ENCODE data around the gene CORO1C. TPM values are rescaled to one million over a fixed set of nuclear protein-coding genes. Genes with fewer than 3 reads are reported as not detected.
"Not testable (repeated sequence)": the region's sequence is repeated elsewhere in the genome, so short reads cannot be mapped to it uniquely, and the experiment has no call there.

CORO1C gene
- total RNA-seq, 1 donor from 2014 or later = 171 TPM

DNA sequence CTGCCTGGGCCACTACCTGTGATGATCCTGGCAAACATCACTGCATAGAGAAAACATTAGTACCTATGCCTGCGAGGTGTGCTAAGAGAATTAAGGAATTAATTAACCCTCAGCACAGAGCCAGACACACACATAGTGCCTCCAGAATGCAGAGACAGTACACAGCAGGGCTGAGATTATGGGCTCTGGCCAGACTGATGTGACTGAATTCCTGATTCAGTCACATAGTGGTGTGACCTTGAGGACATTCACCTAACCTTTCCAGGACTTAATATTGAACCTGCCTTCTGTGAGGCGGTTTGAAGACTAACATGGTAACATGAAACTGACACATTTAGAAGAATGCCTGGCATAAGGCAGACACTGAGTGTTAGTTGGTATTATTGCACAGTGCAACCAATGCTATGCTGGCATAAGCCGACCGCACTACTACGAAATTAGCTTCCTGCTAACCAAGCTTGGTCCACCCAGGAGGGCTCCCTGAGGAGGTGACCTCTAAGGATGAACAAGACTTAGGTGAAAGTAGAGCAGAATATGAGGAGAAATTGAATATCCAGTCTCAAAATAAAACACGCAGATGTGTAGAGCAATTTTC is 65.6 kb downstream of the CORO1C start:
- TF ChIP-seq, protein P1, sequence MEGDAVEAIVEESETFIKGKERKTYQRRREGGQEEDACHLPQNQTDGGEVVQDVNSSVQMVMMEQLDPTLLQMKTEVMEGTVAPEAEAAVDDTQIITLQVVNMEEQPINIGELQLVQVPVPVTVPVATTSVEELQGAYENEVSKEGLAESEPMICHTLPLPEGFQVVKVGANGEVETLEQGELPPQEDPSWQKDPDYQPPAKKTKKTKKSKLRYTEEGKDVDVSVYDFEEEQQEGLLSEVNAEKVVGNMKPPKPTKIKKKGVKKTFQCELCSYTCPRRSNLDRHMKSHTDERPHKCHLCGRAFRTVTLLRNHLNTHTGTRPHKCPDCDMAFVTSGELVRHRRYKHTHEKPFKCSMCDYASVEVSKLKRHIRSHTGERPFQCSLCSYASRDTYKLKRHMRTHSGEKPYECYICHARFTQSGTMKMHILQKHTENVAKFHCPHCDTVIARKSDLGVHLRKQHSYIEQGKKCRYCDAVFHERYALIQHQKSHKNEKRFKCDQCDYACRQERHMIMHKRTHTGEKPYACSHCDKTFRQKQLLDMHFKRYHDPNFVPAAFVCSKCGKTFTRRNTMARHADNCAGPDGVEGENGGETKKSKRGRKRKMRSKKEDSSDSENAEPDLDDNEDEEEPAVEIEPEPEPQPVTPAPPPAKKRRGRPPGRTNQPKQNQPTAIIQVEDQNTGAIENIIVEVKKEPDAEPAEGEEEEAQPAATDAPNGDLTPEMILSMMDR (conservative IDR thresholded peaks at IDR 0.05) = no peak
- Mint-ChIP-seq H3K36me3 (ENCODE audit: low read depth) (peaks cover 7% of the 10 kb centered on the region), H3K27ac (ENCODE audit: unreplicated experiment) (peak overlapping the region; percentile 78), H3K4me1 (peaks cover 48% of the 10 kb centered on the region), H3K27me3 (ENCODE audit: low read depth) (no peaks in the 10 kb centered on the region), H3K9me3 (no peaks in the 10 kb centered on the region), H3K4me3 (no peak overlapping the region)
- DNase-seq (ENCODE audit: low read depth, low spot score) = no peak

DNA sequence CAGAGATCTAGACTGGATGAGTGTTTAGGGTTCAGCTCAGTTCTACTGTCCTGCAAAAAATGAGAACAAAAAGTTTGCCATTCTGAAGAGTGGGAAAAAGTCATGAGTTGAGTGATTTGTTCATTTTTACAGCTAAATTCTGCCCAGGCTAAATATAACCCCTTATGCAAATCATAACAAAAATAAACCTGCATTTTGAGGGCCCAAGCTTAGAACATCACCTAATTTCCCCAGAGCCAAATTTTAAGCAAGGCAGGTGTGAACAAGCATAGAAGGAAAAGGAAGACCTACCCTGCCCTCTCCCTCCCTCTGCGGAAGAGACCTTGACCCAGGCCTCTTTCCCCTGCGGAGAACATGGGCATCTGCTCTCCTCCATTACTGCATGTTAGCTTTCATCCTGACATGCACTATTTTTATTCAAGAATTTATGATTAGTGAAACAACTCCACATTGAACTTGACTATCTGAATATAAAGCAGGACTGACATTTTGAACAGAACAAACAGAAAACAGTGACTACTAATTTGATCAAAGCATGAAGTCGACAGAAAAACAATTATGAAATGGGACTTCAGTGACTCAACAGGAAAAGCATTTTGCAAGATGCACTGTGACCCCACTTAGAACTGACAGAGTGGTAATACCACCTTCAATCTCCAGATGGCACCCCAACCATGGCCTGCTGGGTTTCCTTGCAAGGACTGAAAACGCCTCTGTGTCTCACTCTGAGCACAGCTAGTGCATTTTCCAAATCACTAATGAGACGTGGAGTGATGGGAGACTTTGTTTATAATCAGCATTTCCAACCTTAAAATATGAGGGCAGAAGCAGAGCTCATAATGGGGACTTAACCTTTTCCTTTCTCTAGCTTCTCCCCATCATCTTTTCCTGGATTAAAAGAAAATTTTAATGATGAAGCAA is 66.7 kb downstream of the CORO1C start:
- no peaks in the 10 kb centered on the region for H3K27me3 Mint-ChIP-seq (ENCODE audit: low read depth)
- no peak overlapping the region for H3K4me3 Mint-ChIP-seq
- peaks cover 7% of the 10 kb centered on the region for H3K36me3 Mint-ChIP-seq (ENCODE audit: low read depth)
- TF ChIP-seq, protein P1 (conservative IDR thresholded peaks at IDR 0.05) = peak; percentile 95
- peak; percentile 81 for DNase-seq (ENCODE audit: low read depth, low spot score)
- no peaks in the 10 kb centered on the region for H3K9me3 Mint-ChIP-seq
- peaks cover 46% of the 10 kb centered on the region for H3K4me1 Mint-ChIP-seq
- peak overlapping the region; percentile 58 for H3K27ac Mint-ChIP-seq (ENCODE audit: unreplicated experiment)

DNA sequence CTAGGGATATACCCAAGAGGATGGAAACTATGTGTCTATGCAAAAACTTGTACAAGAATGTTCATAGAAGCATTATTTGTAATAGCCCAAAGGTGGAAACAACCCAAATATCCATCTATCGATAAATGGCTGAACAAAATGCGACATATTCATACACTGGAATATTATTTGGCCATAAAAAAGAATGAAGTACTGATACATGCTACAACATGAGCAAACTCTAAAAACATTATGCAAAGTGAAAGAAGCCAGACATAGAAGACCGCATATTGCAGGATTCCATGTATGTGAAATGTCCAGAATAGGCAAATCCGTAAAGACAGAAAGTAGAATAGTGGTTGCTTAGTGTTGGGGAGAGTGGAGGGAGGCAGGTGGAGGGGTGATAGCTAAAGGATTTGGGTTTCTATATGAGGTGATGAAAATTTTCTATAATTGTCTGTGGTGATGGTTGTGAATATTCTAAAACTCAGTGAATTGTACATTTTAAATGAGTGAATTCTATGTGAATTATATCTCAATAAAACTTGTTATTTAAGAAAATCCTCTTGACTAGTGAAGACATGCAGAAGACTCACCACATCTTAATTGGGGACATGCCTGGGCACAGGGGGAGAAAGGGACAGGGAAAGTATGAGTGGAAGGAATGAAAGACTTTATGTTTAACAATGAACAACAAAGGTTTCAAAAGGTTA is 67.8 kb downstream of the CORO1C start:
- TF ChIP-seq, protein P1 (conservative IDR thresholded peaks at IDR 0.05) = no peak
- peak overlapping the region; percentile 37 for H3K27ac Mint-ChIP-seq (ENCODE audit: unreplicated experiment)
- H3K4me1 Mint-ChIP-seq = peaks cover 43% of the 10 kb centered on the region

DNA sequence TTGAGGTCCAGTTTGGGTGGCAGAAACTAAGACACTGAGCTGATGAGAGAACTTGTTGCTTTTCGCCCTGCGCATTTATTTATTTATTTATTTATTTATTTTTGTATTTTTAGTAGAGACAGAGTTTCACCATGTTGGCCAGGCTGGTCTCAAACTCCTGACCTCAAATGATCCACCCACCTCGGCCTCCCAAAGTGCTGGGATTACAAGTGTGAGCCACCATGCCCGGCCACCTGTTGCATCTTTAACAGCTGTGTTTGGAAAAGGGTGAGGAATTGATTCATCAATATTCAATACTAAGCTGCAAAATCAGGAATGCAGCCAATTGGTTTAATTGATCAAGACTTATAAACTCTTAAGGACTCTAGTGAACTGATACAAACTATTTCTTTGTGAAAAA is 73.2 kb downstream of the CORO1C start:
- DNase-seq (ENCODE audit: low read depth, low spot score); H3K9me3 Mint-ChIP-seq; H3K4me3 Mint-ChIP-seq; H3K27ac Mint-ChIP-seq (ENCODE audit: unreplicated experiment); H3K27me3 Mint-ChIP-seq (ENCODE audit: low read depth): not testable (repeated sequence)
- Mint-ChIP-seq H3K36me3 (ENCODE audit: low read depth) (peaks cover 18% of the 10 kb centered on the region), H3K4me1 (peaks cover 15% of the 10 kb centered on the region)

More for the DNA sequence above, 67.8 kb downstream of the CORO1C start:
- Mint-ChIP-seq H3K9me3 (no peaks in the 10 kb centered on the region), H3K4me3 (no peak overlapping the region), H3K36me3 (ENCODE audit: low read depth) (peaks cover 9% of the 10 kb centered on the region), H3K27me3 (ENCODE audit: low read depth) (no peaks in the 10 kb centered on the region)
- DNase-seq (ENCODE audit: low read depth, low spot score) = no peak

DNA sequence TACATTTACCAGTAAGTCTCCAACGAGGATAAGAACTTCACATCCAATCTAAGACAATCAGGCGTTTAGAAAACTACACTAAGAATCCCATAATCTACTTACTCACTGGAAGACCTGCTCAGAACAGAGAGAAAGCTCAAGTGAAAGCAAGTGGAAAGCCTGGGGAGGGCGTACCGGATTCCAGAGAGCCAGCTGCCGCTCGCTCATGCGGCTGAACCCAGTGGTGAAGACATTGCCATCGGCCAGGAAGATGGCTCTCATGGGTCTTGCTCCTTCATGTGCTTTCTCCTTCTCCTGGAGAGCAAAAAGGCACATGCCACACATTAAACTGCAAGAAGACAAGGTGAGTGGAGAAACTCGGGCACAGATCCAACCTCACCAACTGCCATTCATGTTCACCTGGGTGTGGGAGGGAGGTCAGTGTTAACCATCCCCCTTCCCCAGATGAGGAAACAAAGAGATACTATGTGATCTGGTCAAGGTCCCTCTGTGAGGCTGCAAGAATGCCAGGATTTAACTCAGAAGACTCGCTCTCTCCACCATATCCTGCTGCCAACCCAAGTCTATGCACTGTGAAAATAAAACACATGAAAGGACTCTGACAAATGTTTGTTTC is 74.1 kb downstream of the CORO1C start:
- peak overlapping the region; percentile 73 for H3K27ac Mint-ChIP-seq (ENCODE audit: unreplicated experiment)
- no peak for DNase-seq (ENCODE audit: low read depth, low spot score)
- peaks cover 15% of the 10 kb centered on the region for H3K36me3 Mint-ChIP-seq (ENCODE audit: low read depth)
- peaks cover 15% of the 10 kb centered on the region for H3K4me1 Mint-ChIP-seq
- H3K27me3 Mint-ChIP-seq (ENCODE audit: low read depth) = no peaks in the 10 kb centered on the region
- H3K4me3 Mint-ChIP-seq = no peak overlapping the region
- TF ChIP-seq, protein P1 (conservative IDR thresholded peaks at IDR 0.05) = no peak
- no peaks in the 10 kb centered on the region for H3K9me3 Mint-ChIP-seq

DNA sequence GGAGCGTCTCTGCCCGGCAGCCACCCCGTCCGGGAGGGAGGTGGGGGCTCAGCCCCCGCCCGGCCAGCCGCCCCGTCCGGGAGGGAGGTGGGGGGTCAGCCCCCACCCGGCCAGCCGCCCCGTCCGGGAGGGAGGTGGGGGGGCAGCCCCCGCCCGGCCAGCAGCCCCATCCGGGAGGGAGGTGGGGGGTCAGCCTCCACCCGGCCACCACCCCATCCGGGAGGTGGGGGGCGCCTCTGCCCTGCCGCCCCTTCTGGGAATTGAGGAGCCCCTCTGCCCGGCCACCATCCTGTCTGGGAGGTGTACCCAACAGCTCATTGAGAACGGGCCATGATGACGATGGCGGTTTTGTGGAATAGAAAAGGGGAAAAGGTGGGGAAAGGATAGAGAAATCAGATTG is 75.1 kb downstream of the CORO1C start:
- H3K36me3 Mint-ChIP-seq (ENCODE audit: low read depth) = peaks cover 15% of the 10 kb centered on the region
- not testable (repeated sequence) for DNase-seq (ENCODE audit: low read depth, low spot score); H3K4me3 Mint-ChIP-seq; H3K27me3 Mint-ChIP-seq (ENCODE audit: low read depth); H3K9me3 Mint-ChIP-seq
- peaks cover 15% of the 10 kb centered on the region for H3K4me1 Mint-ChIP-seq
- H3K27ac Mint-ChIP-seq (ENCODE audit: unreplicated experiment) = peak overlapping the region; percentile 35

DNA sequence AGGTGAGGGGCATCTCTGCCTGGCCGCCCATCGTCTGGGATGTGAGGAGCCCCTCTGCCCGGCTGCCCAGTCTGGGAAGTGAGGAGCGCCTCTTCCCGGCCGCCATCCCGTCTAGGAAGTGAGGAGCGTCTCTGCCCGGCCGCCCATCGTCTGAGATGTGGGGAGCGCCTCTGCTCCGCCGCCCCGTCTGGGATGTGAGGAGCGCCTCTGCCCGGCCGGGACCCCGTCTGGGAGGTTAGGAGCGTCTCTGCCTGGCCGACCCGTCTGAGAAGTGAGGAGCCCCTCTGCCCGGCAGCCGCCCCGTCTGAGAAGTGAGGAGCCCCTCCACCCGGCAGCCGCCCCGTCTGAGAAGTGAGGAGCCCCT is 75.5 kb downstream of the CORO1C start:
- not testable (repeated sequence) for H3K4me3 Mint-ChIP-seq; H3K27me3 Mint-ChIP-seq (ENCODE audit: low read depth); H3K27ac Mint-ChIP-seq (ENCODE audit: unreplicated experiment); DNase-seq (ENCODE audit: low read depth, low spot score); H3K9me3 Mint-ChIP-seq
- peaks cover 15% of the 10 kb centered on the region for H3K36me3 Mint-ChIP-seq (ENCODE audit: low read depth)
- H3K4me1 Mint-ChIP-seq = peaks cover 15% of the 10 kb centered on the region

DNA sequence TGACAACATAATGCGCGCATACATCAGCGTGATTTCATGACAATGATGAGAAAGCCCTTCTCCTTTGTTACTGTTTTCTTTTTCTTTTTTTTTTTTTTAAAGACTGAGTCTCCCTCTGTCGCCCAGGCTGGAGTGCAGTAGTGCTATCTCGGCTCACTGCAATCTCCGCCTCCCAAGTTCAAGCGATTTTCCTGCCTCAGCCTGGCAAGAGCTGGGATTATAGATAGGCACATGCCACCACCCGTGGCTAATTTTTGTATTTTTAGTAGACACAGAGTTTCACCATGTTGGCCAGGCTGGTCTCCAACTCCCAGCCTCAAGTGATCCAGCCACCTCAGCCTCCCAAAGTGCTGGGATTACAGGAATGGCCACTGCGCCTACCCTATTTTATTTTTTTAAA is 76.7 kb downstream of the CORO1C start:
- peaks cover 15% of the 10 kb centered on the region for H3K36me3 Mint-ChIP-seq (ENCODE audit: low read depth)
- H3K9me3 Mint-ChIP-seq; H3K4me3 Mint-ChIP-seq; H3K27me3 Mint-ChIP-seq (ENCODE audit: low read depth); DNase-seq (ENCODE audit: low read depth, low spot score); H3K27ac Mint-ChIP-seq (ENCODE audit: unreplicated experiment): not testable (repeated sequence)
- peaks cover 15% of the 10 kb centered on the region for H3K4me1 Mint-ChIP-seq

All from neural crest cell (in vitro differentiated cells).